Measurements from ENCODE around the gene MCTP1. TPM values are rescaled to one million over a fixed set of nuclear protein-coding genes. Genes with fewer than 3 reads are reported as not detected.
A peak's percentile ranks its signal among the peaks of the same experiment; 100 is the strongest.
"Not testable (repeated sequence)": the region's sequence is repeated elsewhere in the genome, so short reads cannot be mapped to it uniquely, and the experiment has no call there.

MCTP1 gene
- total and polyA plus RNA-seq, 10 of the 15 experiments (the other 5 are each of a cell fraction or from before 2014, with no cell fraction given): 12.6 to 45.9 (median 18.8) TPM

GRCh38 chr5:94830520-94830919, 454.4 kb downstream of the MCTP1 start:
- no peaks in the 10 kb centered on the region for H3K4me1 ChIP-seq (ENCODE audit: control insufficient read depth, insufficient read depth, low read length)
- no TSS peak for BruUV-seq (replicated peaks)
- H3K4me3 ChIP-seq: no peak overlapping the region
- H3K9me3 ChIP-seq (replicated peaks; ENCODE audit: control insufficient read depth, insufficient read depth, low read length): no peaks in the 10 kb centered on the region
- SMC1A ChIA-PET (ENCODE audit: uncharacterized antibody, unreplicated experiment): interaction anchor here (1.0 to 3.8 kb wide), 6 partner anchors 12 to 40 kb away, joined by 3 to 28 read pairs (median 4); no protein-coding TSS in a partner anchor
- H3K36me3 ChIP-seq (ENCODE audit: control insufficient read depth in 2 of 2, insufficient read depth in 2 of 2, low read length in 1 of 2): no peaks in the 10 kb centered on the region; a peak in 1 of 4 replicates
- intact Hi-C loops (cut with micrococcal nuclease; ENCODE audit: unreplicated experiment) (no loop called here), in situ Hi-C loops (cut with MboI) (no loop called here)
- WGBS (ENCODE audit: insufficient coverage, insufficient replicate concordance, low lambda C conversion rate, missing lambda C conversion rate): 2% methylated on average over 2 of the region's 2 CpGs
- no peak overlapping the region for H3K4me2 ChIP-seq (ENCODE audit: control insufficient read depth, insufficient read depth)
- CTCF ChIA-PET: interaction anchor here (1.2 to 5.7 kb wide), 6 partner anchors 10 to 139 kb away, joined by 3 to 33 read pairs (median 6); no protein-coding TSS in a partner anchor
- DNase-seq (ENCODE audit: low read depth, low spot score) (no peak), ATAC-seq (peak; percentile 68), FAIRE-seq (peak; percentile 59)
- no peak overlapping the region for H3K9ac ChIP-seq (ENCODE audit: control insufficient read depth, insufficient read depth, low read length)
- H2AFZ ChIP-seq (ENCODE audit: control insufficient read depth, low read depth, low read length): no peak overlapping the region
- H3K27me3 ChIP-seq (replicated peaks in 1 of 2; ENCODE audit: control insufficient read depth in 2 of 2, insufficient read depth in 2 of 2, low read length in 1 of 2): no peaks in the 10 kb centered on the region
- H4K20me1 ChIP-seq (ENCODE audit: control insufficient read depth, insufficient read depth): no peaks in the 10 kb centered on the region
- RAD21 ChIA-PET (ENCODE audit: unreplicated experiment): interaction anchor here (1.1 kb wide), 1 partner anchor 20 kb away, joined by 5 read pairs; no protein-coding TSS in a partner anchor
- H3K79me2 ChIP-seq (ENCODE audit: control insufficient read depth, insufficient read depth, low read length): no peaks in the 10 kb centered on the region
- POLR2A ChIA-PET: no interaction called here
- no peak overlapping the region for H3K27ac ChIP-seq (ENCODE audit: control insufficient read depth, insufficient read depth)
- TF ChIP-seq SMC3 (IDR thresholded peaks at IDR 0.05; ENCODE audit: borderline replicate concordance, low read length): peak; percentile 26; the same call in 1 of the 2 replicates
- no peak for TF ChIP-seq RB1 (IDR thresholded peaks at IDR 0.05; ENCODE audit: borderline replicate concordance)
- peak; percentile 23 to 42 (median 32); a peak in 5 of 6 replicates for TF ChIP-seq CTCF (IDR thresholded peaks at IDR 0.05 in 2 of 3, conservative IDR thresholded peaks at IDR 0.05 in 1 of 3; ENCODE audit: control insufficient read depth in 2 of 3, extremely low read depth in 1 of 3, insufficient read depth in 1 of 3, low read depth in 3 of 3, low read length in 3 of 3)
- no peak for TF ChIP-seq KDM1A (IDR thresholded peaks at IDR 0.05; ENCODE audit: borderline replicate concordance)
- TF ChIP-seq RAD21 (IDR thresholded peaks at IDR 0.05; ENCODE audit: insufficient read depth, low read depth, low read length): peak; percentile 26; the same call in 1 of the 2 replicates

- H3K27ac ChIP-seq (ENCODE audit: control insufficient read depth, insufficient read depth); H3K36me3 ChIP-seq (ENCODE audit: control insufficient read depth in 2 of 2, insufficient read depth in 2 of 2, low read length in 1 of 2); POLR2A ChIA-PET; ATAC-seq; H3K4me3 ChIP-seq; CTCF ChIA-PET; H3K79me2 ChIP-seq (ENCODE audit: control insufficient read depth, insufficient read depth, low read length); in situ Hi-C loops (cut with MboI); RAD21 ChIA-PET (ENCODE audit: unreplicated experiment); FAIRE-seq; H4K20me1 ChIP-seq (ENCODE audit: control insufficient read depth, insufficient read depth); DNase-seq (ENCODE audit: low read depth, low spot score); H3K4me1 ChIP-seq (ENCODE audit: control insufficient read depth, insufficient read depth, low read length); H3K27me3 ChIP-seq (replicated peaks in 1 of 2; ENCODE audit: control insufficient read depth in 2 of 2, insufficient read depth in 2 of 2, low read length in 1 of 2); H3K9me3 ChIP-seq (replicated peaks; ENCODE audit: control insufficient read depth, insufficient read depth, low read length); intact Hi-C loops (cut with micrococcal nuclease; ENCODE audit: unreplicated experiment); H2AFZ ChIP-seq (ENCODE audit: control insufficient read depth, low read depth, low read length); BruUV-seq (replicated peaks); H3K9ac ChIP-seq (ENCODE audit: control insufficient read depth, insufficient read depth, low read length); H3K4me2 ChIP-seq (ENCODE audit: control insufficient read depth, insufficient read depth): not testable (repeated sequence)
- SMC1A ChIA-PET (ENCODE audit: uncharacterized antibody, unreplicated experiment): interaction anchor here (1.0 to 1.4 kb wide), 2 partner anchors 21 to 42 kb away, joined by 3 to 4 read pairs; no protein-coding TSS in a partner anchor
- 58% methylated on average over 5 of the region's 5 CpGs for WGBS (ENCODE audit: insufficient coverage, insufficient replicate concordance, low lambda C conversion rate, missing lambda C conversion rate)
These were observed 456.7 kb downstream of the MCTP1 start for GRCh38 chr5:94828222-94828621.

Data from GM12878 (cell line).